ENCODE data around the gene TNIK.

DNA sequence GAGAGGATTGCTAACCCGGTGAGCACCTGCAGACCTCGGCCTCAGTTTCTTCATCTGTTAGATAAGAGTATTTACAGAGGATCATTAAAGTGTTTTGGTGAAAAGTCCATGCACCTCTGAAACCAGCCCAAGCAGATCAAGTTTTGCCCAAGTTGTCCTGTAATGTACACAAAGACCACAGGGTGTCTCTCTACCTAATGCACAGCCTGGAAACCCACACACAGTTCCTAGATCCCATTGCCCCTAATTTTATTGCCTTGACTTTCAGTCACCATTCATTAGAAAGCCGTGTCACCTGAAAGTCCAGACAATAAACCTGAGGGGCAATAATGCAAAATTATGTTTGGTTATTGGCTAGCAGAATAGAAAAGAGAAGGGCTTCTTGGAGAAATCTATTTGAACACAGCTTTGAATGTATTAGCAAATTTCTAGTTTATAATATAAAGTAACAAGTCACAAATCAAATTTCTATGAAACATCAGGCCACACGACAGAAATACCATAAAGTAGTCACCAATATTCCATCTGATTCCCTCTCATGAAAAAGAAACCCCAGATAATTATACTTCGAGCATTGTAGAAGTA lies 272.4 kb downstream of the TNIK start:
- TF ChIP-seq EZH2 (IDR thresholded peaks at IDR 0.05; ENCODE audit: borderline replicate concordance) (no peak), CTCF (IDR thresholded peaks at IDR 0.05; ENCODE audit: poor library complexity) (peak; percentile 66), EZH2phosphoT487 (IDR thresholded peaks at IDR 0.05; ENCODE audit: low read depth, severe bottlenecking, unreplicated experiment) (no peak)

All from hepatocyte (in vitro differentiated cells).